GM21717 (cell line): Measurements from ENCODE around the gene ALS2.
"Not testable (repeated sequence)": the region's sequence is repeated elsewhere in the genome, so short reads cannot be mapped to it uniquely, and the experiment has no call there.

ENCODE experiments used
- ATAC-seq: cut with Tn5 transposase; IDR thresholded peaks from one replicate; pipeline ENCODE4 v1.9.1; 2021; ENCODE audit warnings: mild to moderate bottlenecking, moderate library complexity; ENCODE audit not compliant: unreplicated experiment

The ALS2 gene

GRCh38 chr2:201780674-201781493, at the start of gene ALS2:
ALS2 (minus strand) TSS chr2:201780933; CDS start chr2:201768885, 12,048 bp downstream.
- peak; percentile 93 for ATAC-seq

- ATAC-seq = no peak
Observed at GRCh38 chr2:201828220-201828619, 47.5 kb upstream of the ALS2 start.

DNA sequence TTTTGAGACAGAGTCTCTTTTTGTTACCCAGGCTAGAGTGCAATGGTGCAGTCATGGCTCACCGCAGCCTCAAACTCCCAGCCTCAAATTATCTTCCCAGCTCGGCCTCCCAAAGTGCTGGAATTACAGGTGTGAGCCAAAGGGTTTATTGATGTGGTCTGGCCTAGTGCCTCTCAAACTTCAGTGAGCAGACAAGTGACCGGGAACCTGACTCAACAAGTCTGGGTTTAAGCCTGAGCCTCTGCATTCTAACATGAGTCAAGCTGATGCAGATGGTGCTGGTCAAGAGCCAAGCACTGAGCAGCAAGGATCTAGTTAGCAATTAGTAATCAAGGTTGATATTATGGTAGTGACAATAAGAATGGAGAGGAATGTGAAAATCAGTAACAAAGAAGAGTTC, 46.9 kb upstream of the ALS2 start:
- no peak for ATAC-seq

- ATAC-seq = no peak
Observed at GRCh38 chr2:201824212-201824611, 43.5 kb upstream of the ALS2 start.

GRCh38 chr2:201821080-201821479, 40.3 kb upstream of the ALS2 start:
- no peak for ATAC-seq

DNA sequence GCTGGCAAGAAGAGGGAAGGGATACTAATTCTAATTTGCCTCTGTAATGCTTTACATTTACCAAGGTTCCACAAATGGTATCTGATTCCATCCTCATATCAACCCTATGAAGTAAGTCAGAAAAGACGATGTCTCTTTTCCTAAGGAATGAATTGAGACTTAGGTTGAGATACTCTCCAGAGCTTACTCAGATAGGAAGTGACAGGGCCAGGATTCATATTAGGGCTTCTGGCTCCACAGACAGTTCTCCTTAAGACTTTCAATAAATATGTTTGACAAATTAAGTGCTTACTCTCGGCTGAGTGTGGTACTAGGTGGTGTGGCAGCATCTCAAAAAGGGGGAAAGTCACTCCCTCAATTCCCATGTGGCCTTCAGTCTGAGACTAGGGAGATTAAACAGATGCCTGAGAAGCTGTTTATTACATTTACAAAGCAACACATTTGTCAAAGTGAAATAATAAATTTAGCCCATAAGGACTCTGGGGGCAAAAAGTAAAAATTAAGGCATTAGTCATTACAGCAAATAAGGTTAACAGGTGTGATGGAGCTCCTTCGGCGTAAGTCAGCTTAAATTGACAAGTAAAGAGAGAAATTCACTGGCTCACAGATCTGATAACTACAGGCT, 39.8 kb upstream of the ALS2 start:
- ATAC-seq = no peak

DNA sequence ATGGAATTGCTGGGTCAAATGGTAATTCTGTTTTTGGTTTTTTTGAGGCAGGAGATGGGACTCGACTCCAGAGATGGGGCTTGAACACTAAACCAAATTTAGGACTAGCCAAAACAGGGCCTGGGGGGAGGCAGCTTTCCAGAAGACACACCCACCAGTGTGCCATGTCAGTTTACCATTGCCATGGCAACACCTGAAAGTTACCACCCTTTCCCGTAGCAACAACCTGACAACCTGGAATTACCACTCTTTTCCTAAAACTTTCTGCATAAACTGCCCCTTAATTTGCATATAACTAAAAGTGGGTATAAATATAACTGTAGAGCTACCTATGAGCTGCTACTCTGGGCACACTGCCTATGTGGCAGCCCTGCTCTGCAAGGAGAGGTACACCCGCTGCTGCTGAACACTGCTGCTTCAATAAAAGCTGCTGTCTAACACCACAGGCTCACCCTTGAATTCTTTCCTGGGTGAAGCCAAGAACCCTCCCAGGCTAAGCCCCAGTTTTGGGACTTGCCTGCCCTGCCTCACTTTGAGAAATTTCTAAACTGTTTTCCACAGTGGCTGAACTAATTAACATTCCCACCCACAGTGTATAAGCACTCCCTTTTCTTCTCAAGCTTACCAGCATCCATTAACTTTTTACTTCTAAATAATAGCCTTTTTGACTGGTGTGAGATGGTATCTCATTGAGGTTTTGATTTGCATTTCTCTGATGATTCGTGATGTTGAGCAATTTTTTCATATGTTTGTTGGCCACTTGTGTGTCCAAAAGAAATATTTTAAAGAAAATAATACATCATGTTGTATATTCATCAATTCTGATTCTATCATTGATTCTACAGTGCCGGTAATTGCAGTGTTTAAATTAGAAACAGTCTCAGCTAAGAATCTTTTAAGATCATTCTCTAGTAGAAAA, 36.2 kb upstream of the ALS2 start:
- ATAC-seq = no peak

DNA sequence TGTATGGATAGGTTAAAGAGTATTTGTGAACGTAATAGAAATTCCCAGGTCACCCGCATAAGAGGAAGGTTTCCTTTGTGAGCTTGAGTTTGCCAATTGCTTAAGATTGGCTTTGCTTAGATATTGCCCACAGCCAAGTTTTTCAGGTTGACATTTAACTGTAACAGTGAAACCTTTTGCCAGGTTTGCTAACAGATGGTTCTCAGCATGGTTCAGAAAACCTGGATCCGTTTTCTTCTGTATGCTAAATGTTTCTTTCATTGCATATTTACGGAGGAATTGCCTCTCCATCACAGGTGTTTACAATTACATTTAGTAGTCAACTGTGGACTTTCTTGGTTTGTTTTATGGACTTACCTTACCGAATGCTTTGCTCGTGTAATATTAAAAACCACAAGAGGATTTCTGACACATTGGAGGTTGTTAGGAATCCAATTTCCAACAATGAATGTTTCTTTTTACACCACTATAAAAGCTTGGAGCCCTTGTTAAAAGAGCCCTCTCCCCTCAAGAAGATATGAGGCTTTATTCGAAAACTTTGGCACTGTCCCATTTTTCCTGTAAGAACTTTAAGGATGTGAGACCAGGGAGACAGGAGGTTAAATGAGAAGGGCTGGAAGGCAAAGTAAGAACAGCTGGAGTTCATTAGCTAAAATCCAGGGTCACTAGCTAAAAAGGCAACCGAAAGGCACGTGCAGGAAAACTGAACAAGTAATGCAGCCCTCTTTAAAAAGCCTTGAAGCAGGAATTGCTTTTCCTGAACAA, 33.4 kb upstream of the ALS2 start:
- no peak for ATAC-seq

DNA sequence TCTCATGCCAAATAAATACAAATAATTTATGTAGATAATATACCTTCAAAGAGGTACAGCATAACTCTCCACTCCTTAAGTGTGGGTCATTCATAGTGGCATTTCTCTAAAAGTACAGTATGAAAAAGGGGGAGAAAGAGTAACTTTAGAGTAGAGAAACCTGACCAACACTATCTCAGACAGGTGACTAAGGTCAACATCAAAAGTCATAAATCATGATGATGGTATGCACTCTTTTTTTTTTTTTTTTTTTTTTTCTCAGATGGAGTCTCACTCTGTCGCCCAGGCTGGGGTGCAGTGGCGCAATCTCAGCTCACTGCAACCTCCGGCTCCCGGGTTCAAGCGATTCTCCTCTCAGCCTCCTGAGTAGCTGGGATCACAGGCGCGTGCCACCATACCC, 29.9 kb upstream of the ALS2 start:
- not testable (repeated sequence) for ATAC-seq

- no peak for ATAC-seq
Observed at GRCh38 chr2:201809633-201810032, 28.9 kb upstream of the ALS2 start.

DNA sequence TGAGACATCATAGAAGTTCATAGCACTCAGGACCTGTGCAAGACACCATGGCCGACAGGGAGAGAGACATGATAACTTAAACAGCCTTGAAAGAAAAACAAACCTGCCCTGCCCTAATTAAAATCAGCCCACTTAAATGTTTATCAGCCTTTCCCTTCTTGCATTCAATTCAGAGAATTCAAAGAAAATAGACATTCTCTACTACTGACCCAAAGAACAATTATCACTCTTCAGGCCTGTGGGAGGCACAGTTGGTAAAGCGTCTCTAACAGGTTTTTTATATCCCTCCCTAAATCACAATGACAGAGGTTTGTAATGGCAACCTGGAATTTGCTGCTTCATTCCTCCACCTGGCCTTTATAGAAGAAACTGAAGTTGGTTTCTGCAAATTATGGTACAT, 27.3 kb upstream of the ALS2 start:
- ATAC-seq = no peak

DNA sequence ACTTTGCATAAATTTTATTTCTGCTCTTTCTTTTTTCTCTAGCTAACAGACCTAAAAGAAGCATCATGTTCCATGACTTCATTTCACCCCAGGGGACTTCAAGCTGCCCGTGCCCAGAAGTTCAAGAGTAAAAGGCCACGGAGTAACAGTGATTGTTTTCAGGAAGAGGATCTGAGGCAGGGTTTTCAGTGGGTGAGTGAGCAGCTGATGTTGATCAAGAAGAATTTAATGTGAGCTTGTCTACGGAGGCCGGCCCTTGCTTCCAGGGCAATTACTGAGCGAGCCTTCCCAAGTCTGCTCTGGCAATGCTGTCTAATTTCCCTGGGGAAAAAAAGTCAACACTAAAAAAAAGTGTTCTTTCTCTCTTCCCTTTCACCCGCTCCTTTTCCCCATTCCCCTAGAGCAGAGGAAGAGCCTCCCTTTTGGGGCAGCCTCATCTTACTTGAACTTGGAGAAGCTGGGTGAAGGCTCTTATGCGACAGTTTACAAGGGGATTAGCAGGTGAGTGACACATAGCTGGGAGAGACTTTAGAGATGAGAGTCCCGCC, 26.8 kb upstream of the ALS2 start:
- ATAC-seq = no peak

DNA sequence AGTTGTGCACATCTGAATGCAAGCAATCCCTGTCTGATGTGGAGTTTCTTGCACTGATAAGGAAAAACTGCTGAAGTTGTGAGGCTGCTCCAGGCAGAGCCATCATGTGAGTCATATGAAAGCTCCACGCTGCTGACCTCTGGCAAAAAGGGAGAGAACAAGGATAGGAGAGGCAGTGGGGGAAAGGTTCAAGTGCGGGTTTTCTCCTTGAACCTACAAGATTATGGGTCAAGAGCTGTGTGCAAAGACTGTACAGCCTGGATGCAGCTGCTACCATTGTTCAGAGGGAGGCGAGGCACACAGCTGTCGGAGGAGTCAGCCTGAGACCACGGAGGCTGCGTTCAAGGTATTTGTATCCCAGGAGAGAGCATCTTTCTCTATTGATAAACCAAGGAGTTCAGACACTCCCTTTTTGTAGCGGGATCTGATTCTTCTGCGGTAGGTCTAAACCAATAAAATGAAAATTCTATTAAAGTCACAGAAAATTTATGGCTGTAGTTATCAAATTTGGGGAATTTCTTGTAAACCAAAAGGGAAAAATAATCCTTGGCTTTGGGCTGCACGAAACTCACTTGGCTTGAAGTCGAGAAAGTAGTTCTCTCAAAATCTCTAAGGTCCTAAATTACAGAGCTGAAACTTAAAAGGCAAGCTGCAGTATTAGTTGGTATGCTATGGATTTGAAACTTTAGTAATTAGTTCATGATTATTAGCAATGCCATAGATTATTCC, 25.9 kb upstream of the ALS2 start, which contains the start of gene CDK15:
CDK15 (plus strand) TSS at position 96 of the 729 bp plus-strand sequence; CDS start at position 224, 128 bp downstream.
- no peak for ATAC-seq

DNA sequence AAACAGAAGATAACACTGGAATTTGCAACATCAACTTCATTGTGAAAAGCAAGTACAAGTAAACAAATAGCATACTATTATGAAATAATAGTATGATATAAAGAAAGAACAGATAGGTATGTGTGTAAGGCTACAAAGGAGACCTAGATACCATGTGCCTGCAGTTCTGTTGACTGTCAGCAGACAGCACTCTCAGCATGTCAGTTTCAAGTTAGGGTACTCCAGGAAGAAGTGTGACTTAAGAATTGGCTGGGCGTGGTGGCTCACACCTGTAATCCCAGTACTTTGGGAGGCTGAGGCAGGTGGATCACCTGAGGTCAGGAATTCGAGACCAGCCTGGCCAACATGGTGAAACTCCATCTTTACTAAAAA, 18.2 kb upstream of the ALS2 start:
- ATAC-seq = not testable (repeated sequence)

DNA sequence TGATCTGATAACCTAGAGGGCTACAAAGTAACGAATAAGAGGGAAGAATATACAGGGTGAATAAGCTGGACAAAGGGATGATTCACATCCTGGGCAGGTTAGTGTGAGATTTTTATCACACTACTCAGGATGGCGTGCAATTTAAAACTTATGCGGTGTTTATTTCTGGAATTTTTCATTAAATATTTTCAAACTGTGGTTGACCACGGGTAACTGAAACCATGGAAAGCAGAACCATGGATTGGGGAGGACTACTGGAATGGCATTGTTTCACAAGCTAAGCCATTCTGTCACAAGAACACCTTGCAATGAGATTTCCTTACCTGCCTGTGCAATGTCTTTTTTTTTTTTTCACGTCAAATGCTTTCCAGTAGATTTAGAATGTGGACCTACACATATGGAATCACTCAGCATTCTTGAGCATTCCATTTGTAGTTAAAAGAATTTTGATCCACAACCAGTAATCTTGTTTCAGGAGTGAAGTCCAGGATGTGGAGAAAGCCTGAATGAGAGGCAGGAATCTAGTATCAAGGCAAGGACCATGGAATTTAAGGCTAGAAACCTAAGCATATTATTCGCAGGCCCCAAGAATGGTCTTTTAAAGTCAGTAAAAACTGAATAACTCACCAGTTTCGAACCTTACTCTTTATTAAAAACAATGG, 17.6 kb upstream of the ALS2 start:
- no peak for ATAC-seq

- ATAC-seq = no peak
Observed at GRCh38 chr2:201797175-201797840, 16.6 kb upstream of the ALS2 start.

- ATAC-seq = no peak
Observed at GRCh38 chr2:201796478-201796865, 15.7 kb upstream of the ALS2 start.

DNA sequence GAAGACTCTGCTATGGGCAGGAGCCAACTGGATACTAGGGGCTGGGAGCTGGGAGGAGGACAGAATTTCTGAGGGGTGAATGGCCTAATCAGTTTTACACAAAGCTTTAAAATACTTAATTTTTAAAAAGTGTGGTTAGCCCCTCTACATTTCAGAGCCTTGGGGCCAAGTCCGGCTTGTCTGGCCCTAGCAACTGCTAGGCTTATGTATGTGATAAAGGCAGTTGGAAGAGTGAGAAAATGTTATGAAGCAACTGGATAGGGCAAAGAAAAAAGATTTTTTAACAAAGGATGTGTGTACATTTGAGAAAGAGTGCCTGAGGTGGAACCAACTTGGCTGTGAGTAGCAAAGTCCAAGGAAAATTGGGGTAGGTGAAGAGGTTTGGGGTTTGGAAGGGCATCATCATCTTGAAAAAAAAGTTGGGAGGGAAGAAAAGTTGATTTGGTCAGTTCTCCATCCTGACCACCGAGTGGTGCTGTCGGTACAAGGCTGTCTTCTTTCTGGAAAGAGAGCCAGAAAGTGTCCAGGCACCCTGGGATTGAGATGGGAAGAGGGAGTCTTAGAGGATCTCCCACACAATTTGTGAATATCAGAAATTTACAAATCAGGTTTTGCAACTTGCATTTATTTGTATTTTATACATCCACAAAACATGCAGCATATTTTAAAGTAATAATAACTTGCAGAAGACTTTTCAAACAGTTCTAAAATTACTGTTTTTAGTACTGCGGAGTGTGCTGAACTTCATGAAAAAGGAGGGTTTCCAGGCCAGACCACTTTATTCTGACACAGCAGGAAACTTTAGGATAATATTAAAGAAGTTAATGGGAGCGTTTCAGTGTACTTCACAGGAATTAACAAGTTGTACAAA, 15.1 kb upstream of the ALS2 start:
- ATAC-seq = no peak
